GM12873 (cell line): Measurements from ENCODE around the gene POU2F2.

Experiments used
- CTCF ChIP-seq: IDR thresholded peaks from 2 replicates; pipeline ENCODE4 v1.5.1; 2012; ENCODE audit warnings: low read depth, mild to moderate bottlenecking, moderate library complexity, low read length, control low read depth; ENCODE audit not compliant: insufficient read depth; ENCODE audit errors: missing control alignments

The POU2F2 gene

GRCh38 chr19:42053037-42053935 lies 79.0 kb downstream of the POU2F2 start:
- no peak for TF ChIP-seq CTCF

- no peak for TF ChIP-seq CTCF
Observed at GRCh38 chr19:42052241-42052863, 79.9 kb downstream of the POU2F2 start.

GRCh38 chr19:42051166-42052115 lies 80.8 kb downstream of the POU2F2 start:
- no peak for TF ChIP-seq CTCF

- no peak for TF ChIP-seq CTCF
Observed at GRCh38 chr19:42048992-42049391, 83.3 kb downstream of the POU2F2 start.

GRCh38 chr19:42045575-42045974 lies 86.7 kb downstream of the POU2F2 start:
- TF ChIP-seq CTCF, result no peak

- TF ChIP-seq CTCF, result no peak
Observed at GRCh38 chr19:42042455-42043170, 89.6 kb downstream of the POU2F2 start.
